HFF-Myc (cell line): ENCODE measurements around the gene ELMOD1.
"Not testable (repeated sequence)": the region's sequence is repeated elsewhere in the genome, so short reads cannot be mapped to it uniquely, and the experiment has no call there.

ENCODE experiments used
- DNase-seq: peaks from one replicate; pipeline ENCODE4 v3.0.0-alpha.2; 2011; ENCODE audit warnings: low read depth; ENCODE audit errors: extremely low read depth
- H3K4me3 ChIP-seq: replicated peaks from 2 replicates; pipeline ENCODE4 v1.5.1; 2011; ENCODE audit warnings: low read depth, mild to moderate bottlenecking, control low read depth, low read length
- CTCF ChIP-seq: IDR thresholded peaks from 2 replicates; pipeline ENCODE4 v1.5.1; 2012; ENCODE audit warnings: mild to moderate bottlenecking, low read depth, low read length, control low read depth; ENCODE audit errors: missing control alignments

Gene ELMOD1

DNA sequence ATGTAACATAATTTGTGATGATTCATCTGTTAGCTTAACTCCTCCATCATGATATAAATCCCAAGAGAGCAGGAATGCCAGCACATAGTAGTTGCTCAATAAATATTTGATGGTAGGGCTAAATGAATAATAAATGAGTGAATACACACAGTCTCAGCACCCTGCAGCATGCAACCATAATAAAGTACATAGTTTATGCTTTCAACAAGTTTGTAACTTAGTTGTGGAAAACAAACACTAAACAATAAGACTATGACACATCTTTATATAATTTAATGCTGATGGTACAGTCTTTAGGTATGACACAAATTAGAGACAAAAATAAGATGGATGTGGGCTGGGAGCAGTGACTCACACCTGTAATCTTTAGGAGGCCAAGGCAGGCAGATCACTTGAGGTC lies 29.3 kb upstream of the ELMOD1 start:
- no peak for DNase-seq
- no peak overlapping the region for H3K4me3 ChIP-seq
- no peak for TF ChIP-seq CTCF

DNA sequence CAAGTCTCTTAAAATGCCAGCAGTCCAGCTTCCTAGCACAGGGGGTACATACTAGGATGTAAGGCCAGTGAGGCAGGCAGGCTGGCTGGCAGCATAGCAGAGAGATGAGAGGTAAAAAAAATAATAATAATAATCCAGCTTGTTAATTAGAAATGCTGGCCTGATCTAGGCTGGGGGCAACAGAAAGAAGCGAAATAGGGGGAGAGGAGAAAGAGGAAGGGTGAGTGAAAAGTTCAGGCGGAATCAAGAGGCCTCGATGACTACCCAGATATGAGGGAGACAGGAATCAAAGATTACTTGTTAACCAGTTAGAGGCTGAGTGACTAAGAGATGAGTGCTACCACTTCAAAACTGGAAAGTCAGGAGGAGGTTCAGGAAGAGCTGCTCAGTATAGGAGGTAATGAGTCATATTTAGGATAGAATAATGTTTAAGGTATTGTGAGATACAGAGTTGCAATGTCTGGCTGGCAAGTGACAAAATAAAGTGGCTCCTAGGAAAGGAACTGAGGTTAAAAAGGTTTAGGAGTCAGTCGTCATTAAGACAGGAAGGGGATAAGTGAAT lies 28.2 kb upstream of the ELMOD1 start:
- no peak overlapping the region for H3K4me3 ChIP-seq
- TF ChIP-seq CTCF: no peak
- DNase-seq: peak; percentile 55

DNA sequence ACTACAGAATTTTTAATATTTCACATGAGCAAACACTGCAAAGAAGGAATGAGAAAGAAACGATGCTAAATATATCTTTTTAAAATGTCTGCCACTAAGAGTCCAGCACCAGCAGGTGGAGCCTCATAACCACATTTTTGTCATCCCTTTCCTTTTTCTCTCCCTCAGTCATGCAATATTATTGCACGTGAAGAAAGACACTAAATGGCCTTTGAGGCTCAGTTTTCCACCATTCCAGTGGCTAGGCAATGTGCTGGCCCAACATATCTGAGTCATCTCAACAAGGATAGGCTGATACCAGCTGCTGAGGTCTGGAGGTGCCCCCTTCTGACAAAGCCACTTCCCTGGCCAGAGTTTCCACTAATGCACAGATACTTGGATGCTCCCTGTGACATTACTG lies 27.2 kb upstream of the ELMOD1 start:
- peak overlapping the region; percentile 64 for H3K4me3 ChIP-seq
- peak; percentile 41 for DNase-seq
- TF ChIP-seq CTCF: peak; percentile 63

DNA sequence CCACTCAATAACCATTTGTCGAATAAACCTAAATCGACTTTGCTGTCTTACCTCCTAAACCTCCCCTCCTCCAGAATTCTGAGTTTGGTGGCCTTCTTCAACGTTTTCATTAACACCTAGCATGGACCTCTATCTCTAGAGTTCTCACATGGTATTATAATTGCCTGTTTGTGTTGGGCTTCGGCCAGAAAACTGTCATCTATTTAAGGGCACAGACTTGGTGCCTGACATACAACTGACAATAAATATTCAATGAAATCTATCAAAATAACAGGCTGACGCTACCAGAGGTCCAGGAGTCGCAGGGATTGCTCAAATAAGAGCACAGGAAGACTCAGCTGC lies 26.1 kb upstream of the ELMOD1 start:
- TF ChIP-seq CTCF: no peak
- H3K4me3 ChIP-seq: peak overlapping the region; percentile 64
- no peak for DNase-seq

- DNase-seq: no peak
- TF ChIP-seq CTCF: no peak
- H3K4me3 ChIP-seq: peak within 1 kb of the TSS; percentile 64
These were observed 25.6 kb upstream of the ELMOD1 start, which contains the start of gene ALKBH8 for GRCh38 chr11:107565219-107565937. Gene ALKBH8 (minus strand): TSS chr11:107565735. CDS start chr11:107560893, 4,842 bp downstream.

DNA sequence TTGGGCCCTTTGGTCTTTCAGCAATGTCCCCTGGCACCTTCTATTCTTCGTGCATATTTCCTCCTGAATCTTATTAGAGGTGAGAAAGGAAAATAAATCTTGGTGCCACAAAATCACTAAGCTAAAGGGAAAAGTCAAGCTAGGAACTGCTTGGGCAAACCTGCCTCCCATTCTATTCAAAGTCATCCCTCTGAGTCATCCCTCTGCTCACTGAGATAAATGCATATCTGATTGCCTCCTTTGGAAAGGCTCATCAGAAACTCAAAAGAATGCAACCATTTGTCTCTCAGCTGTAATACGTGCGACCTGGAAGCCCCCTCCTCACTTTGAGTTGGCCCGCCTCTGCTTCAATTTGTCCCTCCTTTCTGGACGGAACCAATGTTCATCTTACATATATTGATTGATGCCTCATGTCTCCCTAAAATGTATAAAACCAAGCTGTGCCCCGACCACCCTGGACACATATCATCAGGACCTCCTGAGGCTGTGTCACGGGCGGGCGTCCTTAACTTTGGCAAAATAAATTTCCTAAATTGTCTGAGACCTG lies 24.9 kb upstream of the ELMOD1 start:
- DNase-seq: not testable (repeated sequence)
- H3K4me3 ChIP-seq: peak overlapping the region; percentile 64

DNA sequence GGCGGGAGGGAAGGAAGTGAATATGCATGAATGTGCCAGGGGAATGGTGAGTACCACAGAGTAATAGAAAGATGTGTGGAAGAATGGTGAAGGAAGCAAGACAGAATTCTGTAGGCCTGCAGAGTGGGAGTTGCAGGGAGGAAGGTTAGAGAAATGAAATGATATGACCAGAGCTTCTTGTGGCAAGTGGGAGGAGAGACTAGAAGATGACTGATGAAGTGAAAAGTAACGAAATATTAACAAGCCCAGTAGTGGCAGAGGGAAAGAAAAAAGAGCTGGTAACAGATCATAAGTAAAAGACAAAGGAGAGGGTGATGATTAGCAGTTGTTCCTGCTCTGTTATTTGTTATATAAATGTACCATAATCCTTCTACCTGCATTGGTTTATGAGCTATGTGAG lies 24.4 kb upstream of the ELMOD1 start:
- no peak overlapping the region for H3K4me3 ChIP-seq

More for the DNA sequence above, 24.4 kb upstream of the ELMOD1 start:
- no peak for DNase-seq
- TF ChIP-seq CTCF: no peak
